ENCODE measurements around the gene L3MBTL3.

- no peak for TF ChIP-seq FOXK2 (IDR thresholded peaks at IDR 0.05)
- no peak for TF ChIP-seq CTCF (IDR thresholded peaks at IDR 0.05 in 2 of 3, conservative IDR thresholded peaks at IDR 0.05 in 1 of 3; ENCODE audit: control insufficient read depth in 2 of 3, extremely low read depth in 1 of 3, insufficient read depth in 1 of 3, low read depth in 3 of 3, low read length in 3 of 3)
- TF ChIP-seq HCFC1 (IDR thresholded peaks at IDR 0.05; ENCODE audit: low read length) = no peak
- TF ChIP-seq KDM1A (IDR thresholded peaks at IDR 0.05; ENCODE audit: borderline replicate concordance) = no peak
- no peak for TF ChIP-seq NFYB (IDR thresholded peaks at IDR 0.05; ENCODE audit: insufficient read depth, low read depth, low read length)
- TF ChIP-seq ATF3 (IDR thresholded peaks at IDR 0.05; ENCODE audit: borderline replicate concordance, extremely low read depth, low read depth, low read length) = no peak
These were observed 1.9 kb downstream of the L3MBTL3 start for GRCh38 chr6:130020073-130020906.
